Activated naive CD4-positive, alpha-beta T cell treated with anti-CD3 and anti-CD28 coated beads for 36 hours (primary cell): ENCODE results near the gene GSTM5. TPM values are rescaled to one million over a fixed set of nuclear protein-coding genes. Genes with fewer than 3 reads are reported as not detected.
A peak's percentile ranks its signal among the peaks of the same experiment; 100 is the strongest.
"Not testable (repeated sequence)": the region's sequence is repeated elsewhere in the genome, so short reads cannot be mapped to it uniquely, and the experiment has no call there.

Experiments
- CTCF ChIA-PET: fragments of 350-600 bp; sonication (Branson Sonifier 250); formaldehyde crosslinking; loops from one replicate; lab custom pipeline; 2021; ENCODE audit warnings: antibody characterized with exemption; lab: Charles Lee
- DNase-seq: peaks from one replicate; pipeline ENCODE4 v3.0.0-alpha.2; 2020
- H3K27ac Mint-ChIP-seq: one replicate; pipeline ENCODE4 v1.8.0; 2021; ENCODE audit warnings: mild to moderate bottlenecking, mixed read lengths
- H3K27me3 Mint-ChIP-seq: one replicate; pipeline ENCODE4 v1.8.0; 2021; ENCODE audit warnings: low read depth, mixed read lengths
- H3K36me3 Mint-ChIP-seq: one replicate; pipeline ENCODE4 v1.8.0; 2021; ENCODE audit warnings: low read depth, mixed read lengths
- H3K4me1 Mint-ChIP-seq: one replicate; pipeline ENCODE4 v1.8.0; 2021; ENCODE audit warnings: low read depth, mixed read lengths
- H3K4me3 Mint-ChIP-seq: one replicate; pipeline ENCODE4 v1.8.0; 2021; ENCODE audit warnings: mild to moderate bottlenecking, moderate library complexity, mixed read lengths
- H3K9me3 Mint-ChIP-seq: one replicate; pipeline ENCODE4 v1.8.0; 2021; ENCODE audit warnings: mixed read lengths
- intact Hi-C: fragments of 100-400 bp; cut with micrococcal nuclease; formaldehyde crosslinking; loops from one replicate; pipeline ENCODE4 v1.15.1; 2023
- total RNA-seq, 2 experiments: library from RNA; stranded (reverse); gene quantifications; one replicate each; pipeline ENCODE4 v1.2.3, GENCODE V29; 2021

Gene GSTM5
- total RNA-seq, 2 experiments from 2014 or later, result not detected

DNA sequence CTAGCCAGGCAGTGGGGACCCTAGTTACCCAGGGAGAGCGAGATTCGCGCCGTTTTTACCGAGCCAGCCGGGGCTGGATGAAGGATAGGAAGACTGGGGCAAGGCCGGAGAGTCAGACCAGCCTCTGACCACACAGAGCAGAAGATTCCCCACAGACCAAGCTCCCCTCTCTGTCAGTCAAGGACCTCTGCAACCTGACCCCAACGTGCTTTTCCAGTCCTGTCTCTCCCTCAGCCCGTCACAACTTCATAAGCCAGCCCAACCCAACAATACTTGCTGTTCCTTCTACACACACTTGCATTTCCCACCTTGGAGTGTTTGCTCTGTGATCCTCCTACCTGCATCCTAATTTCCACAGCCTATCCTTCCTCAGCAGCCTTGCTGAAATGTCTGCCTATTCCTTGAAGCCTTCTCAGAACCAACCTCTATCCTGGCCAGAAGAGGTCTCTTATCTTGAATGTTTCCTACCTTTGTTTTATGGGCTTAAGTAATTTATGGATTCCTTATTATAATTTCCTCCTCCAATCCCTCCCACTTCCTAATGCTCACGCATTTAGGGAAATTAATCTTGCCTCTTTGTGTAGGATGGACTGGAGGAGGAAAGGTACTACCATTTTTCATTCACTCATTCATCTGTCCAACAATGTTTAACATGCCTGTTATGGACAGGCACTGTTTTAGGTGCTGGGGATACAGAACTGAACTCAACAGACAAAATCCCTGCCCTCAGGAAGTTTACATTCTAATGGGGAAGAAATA lies 28.7 kb downstream of the GSTM5 start, which contains the start of gene GSTM3:
TSS of gene GSTM3 (minus strand) at position 424 of the 759 bp plus-strand sequence. CDS start 751 bp downstream, outside the sequence.
- Mint-ChIP-seq H3K36me3 (no peaks in the 10 kb centered on the region), H3K4me1 (peaks cover 8% of the 10 kb centered on the region), H3K27ac (no peak within 1 kb of the TSS), H3K9me3 (no peaks in the 10 kb centered on the region), H3K27me3 (peaks cover 12% of the 10 kb centered on the region), H3K4me3 (peak within 1 kb of the TSS; percentile 63)
- DNase-seq, result no peak
- CTCF ChIA-PET, result interaction anchor here (1.2 kb wide), 1 partner anchor 101 kb away, joined by 3 read pairs; no protein-coding TSS in a partner anchor
- intact Hi-C loops, result loop anchor here (1.0 to 2.0 kb wide), 2 partner anchors 32 to 192 kb away; partner anchors contain the start of gene GNAI3

DNA sequence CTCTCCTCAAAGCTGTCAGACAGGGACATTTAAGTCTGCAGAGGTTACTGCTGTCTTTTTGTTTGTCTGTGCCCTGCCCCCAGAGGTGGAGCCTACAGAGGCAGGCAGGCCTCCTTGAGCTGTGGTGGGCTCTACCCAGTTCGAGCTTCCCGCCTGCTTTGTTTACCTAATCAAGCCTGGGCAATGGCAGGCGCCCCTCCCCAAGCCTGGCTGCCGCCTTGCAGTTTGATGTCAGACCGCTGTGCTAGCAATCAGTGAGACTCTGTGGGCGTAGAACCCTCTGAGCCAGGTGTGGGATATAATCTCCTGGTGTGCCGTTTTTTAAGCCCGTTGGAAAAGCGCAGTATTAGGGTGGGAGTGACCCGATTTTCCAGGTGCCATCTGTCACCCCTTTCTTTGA lies 36.3 kb downstream of the GSTM5 start:
- H3K4me1 Mint-ChIP-seq, H3K27me3 Mint-ChIP-seq, H3K4me3 Mint-ChIP-seq, H3K9me3 Mint-ChIP-seq, intact Hi-C loops, H3K36me3 Mint-ChIP-seq, H3K27ac Mint-ChIP-seq, DNase-seq: not testable (repeated sequence)
- CTCF ChIA-PET, result interaction anchor here (0.7 to 1.4 kb wide), 2 partner anchors 108 to 747 kb away, joined by 3 read pairs; no protein-coding TSS in a partner anchor

DNA sequence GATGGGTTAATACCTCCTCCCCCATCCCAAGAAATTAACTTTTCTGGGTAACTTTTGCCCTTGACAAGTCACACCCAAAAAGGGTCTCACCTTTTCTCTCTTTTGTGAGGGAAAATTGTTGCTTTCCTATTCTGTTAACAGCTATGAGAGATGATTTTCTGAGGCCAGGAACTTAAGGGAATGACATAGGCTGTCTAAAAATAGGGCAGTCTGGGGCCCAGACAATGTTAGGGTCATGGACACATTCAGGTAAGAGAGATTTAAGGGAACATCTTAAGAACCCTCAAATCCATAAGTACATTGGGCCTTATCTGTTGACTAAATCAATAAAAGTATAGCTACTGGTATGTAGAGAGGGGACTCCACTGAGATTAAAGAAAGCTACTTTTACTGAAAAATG lies 37.2 kb downstream of the GSTM5 start:
- no peak overlapping the region for H3K4me3 Mint-ChIP-seq
- H3K4me1 Mint-ChIP-seq, result no peaks in the 10 kb centered on the region
- CTCF ChIA-PET, result interaction anchor here (0.7 to 0.8 kb wide), 2 partner anchors 110 to 348 kb away, joined by 3 read pairs; no protein-coding TSS in a partner anchor
- no peaks in the 10 kb centered on the region for H3K9me3 Mint-ChIP-seq
- H3K27ac Mint-ChIP-seq, result no peak overlapping the region
- DNase-seq, result no peak
- intact Hi-C loops, result no loop called here
- peaks cover 2% of the 10 kb centered on the region for H3K27me3 Mint-ChIP-seq
- H3K36me3 Mint-ChIP-seq, result no peaks in the 10 kb centered on the region

DNA sequence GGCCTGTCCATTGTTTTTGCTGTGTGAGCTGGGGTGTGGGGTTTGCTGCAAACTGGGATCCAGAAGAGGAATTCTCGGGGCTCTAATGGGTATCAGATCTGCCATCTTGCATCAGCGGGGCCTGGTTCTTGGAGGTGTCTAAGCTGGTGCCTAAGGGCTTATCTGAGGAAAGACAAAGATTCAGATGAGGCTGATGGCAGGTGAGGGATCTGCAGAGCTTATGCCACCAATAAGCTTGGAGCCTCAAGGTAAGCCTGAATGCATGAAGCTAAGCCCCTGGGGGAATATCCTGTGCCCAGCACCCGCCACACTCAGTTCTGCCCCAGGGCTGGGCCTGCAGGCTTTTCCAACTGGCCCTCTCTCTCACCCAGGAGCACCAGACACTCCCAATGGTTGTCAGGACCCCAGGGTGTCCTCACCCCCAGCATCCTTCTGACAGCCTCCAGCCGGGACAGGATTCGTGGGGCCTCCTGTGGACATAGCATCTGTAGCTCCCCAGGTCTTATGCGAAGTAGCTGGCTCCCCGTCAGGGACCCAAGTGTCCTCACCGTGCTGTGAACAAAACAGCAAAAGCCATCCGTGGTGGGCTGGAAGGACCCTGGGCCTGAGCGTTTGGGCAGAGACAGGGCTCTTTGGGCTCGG lies 38.3 kb downstream of the GSTM5 start:
- no peaks in the 10 kb centered on the region for H3K27me3 Mint-ChIP-seq
- no peak for DNase-seq
- no peak overlapping the region for H3K27ac Mint-ChIP-seq
- H3K36me3 Mint-ChIP-seq, result no peaks in the 10 kb centered on the region
- H3K9me3 Mint-ChIP-seq, result no peaks in the 10 kb centered on the region
- no peaks in the 10 kb centered on the region for H3K4me1 Mint-ChIP-seq
- CTCF ChIA-PET, result interaction anchor here (0.7 kb wide), 1 partner anchor 27 kb away, joined by 3 read pairs; no protein-coding TSS in a partner anchor
- no peak overlapping the region for H3K4me3 Mint-ChIP-seq
- intact Hi-C loops, result no loop called here

DNA sequence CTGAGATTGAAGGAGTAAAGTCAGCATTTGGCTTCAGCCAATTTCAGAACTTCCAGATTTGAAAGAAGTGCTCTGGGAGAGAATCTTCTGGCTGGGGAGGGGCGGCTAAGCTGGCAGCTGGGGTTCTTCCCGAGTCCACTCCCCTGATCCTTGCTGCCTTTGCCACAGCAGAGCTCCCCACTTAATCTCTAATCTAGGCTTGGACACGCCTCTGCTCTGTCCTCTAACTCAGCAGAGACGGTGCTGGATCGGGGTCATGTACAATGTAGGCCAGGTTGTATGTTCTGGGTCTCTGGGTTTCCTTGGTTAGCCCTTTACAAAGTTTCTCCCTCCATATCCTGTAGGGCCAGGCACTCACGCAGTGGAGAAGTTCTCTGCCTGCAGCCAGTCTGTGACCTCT lies 38.9 kb downstream of the GSTM5 start:
- Mint-ChIP-seq H3K4me3 (no peak overlapping the region), H3K27ac (no peak overlapping the region), H3K36me3 (no peaks in the 10 kb centered on the region), H3K4me1 (no peaks in the 10 kb centered on the region), H3K27me3 (no peaks in the 10 kb centered on the region), H3K9me3 (no peaks in the 10 kb centered on the region)
- no peak for DNase-seq
- intact Hi-C loops, result no loop called here
- CTCF ChIA-PET, result interaction anchor here (0.7 kb wide), 1 partner anchor 26 kb away, joined by 3 read pairs; no protein-coding TSS in a partner anchor

DNA sequence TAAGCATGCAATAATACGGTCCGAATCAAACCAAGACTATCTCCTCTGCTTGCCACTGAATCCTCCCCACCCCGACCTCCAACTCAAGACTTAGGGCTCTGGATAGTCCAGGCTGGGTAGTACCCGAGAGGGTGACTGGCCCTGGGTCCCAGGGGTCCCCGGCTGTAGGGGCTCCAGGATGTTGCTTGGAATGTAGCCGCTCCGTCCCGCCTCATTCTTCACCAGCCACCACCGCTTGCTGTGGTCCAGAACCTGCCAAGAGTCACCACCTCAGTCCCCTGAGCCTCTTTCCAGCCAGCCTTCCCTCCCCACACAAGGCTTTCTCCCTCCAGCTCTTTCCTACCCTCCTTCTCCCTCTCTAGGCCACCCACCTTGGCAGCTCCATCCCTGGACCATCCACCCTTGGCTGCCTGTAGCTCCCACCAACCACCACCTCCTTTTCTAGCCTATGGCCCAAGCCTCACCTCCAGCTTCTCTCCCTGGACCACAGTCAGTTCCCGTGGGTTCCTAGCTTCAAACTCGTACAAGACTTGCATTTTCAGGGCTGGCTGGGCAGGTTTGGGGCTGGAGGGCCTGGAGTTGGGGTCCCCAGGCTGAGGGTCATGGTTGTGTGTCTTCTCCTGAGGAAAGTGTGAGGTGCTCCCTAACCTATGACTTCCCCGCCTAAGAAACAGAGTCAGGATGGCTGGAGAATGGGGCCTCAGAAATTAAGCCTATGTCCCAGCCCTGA lies 39.6 kb downstream of the GSTM5 start:
- H3K36me3 Mint-ChIP-seq, result no peaks in the 10 kb centered on the region
- intact Hi-C loops, result no loop called here
- no peaks in the 10 kb centered on the region for H3K9me3 Mint-ChIP-seq
- no peak for DNase-seq
- no peak overlapping the region for H3K4me3 Mint-ChIP-seq
- CTCF ChIA-PET, result interaction anchor here (1.4 kb wide), 1 partner anchor 233 kb away, joined by 3 read pairs; the partner anchor contains the start of gene AHCYL1
- H3K4me1 Mint-ChIP-seq, result no peaks in the 10 kb centered on the region
- no peaks in the 10 kb centered on the region for H3K27me3 Mint-ChIP-seq
- no peak overlapping the region for H3K27ac Mint-ChIP-seq

DNA sequence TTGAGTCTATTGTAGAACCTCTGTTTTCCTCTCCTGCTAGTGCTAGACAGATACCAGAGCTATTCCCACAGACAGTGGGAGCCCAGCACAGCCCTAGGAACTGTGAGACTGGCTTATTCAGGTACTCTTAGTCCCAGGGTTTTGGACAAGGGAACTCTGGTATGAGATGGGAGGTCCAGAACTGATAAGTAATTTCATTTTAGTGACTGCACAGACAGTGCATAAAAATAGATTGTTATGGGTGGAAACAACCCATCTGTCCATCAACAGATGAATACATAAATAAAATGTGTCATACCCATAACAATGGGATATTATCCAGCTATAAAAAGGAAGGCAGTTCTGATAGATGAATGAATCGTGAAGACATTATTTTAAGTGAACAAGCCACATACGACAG lies 42.7 kb downstream of the GSTM5 start:
- DNase-seq, result no peak
- Mint-ChIP-seq H3K4me3 (no peak overlapping the region), H3K36me3 (no peaks in the 10 kb centered on the region), H3K27ac (no peak overlapping the region), H3K9me3 (no peaks in the 10 kb centered on the region), H3K4me1 (no peaks in the 10 kb centered on the region), H3K27me3 (no peaks in the 10 kb centered on the region)
- CTCF ChIA-PET, result interaction anchor here (0.9 kb wide), 1 partner anchor 208 kb away, joined by 3 read pairs; no protein-coding TSS in a partner anchor
- intact Hi-C loops, result no loop called here

DNA sequence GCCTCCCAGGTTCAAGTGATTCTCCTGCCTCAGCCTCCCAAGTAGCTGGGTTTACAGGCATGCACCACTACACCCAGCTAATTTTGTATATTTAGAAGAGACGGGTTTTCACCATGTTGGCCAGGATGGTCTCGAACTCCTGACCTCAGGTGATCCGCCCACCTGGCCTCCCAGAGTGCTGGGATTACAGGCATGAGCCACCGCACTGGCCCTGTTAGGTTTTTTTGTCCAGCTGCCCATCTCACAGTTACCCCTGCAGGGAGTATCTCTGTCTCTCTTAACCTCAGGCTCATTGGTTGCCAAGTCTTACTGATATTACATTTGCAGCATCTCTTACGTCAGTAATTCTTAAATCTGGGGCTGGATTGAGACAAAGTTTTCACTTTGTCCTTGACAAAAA lies 44.3 kb downstream of the GSTM5 start:
- CTCF ChIA-PET, H3K27ac Mint-ChIP-seq, H3K27me3 Mint-ChIP-seq: not testable (repeated sequence)

DNA sequence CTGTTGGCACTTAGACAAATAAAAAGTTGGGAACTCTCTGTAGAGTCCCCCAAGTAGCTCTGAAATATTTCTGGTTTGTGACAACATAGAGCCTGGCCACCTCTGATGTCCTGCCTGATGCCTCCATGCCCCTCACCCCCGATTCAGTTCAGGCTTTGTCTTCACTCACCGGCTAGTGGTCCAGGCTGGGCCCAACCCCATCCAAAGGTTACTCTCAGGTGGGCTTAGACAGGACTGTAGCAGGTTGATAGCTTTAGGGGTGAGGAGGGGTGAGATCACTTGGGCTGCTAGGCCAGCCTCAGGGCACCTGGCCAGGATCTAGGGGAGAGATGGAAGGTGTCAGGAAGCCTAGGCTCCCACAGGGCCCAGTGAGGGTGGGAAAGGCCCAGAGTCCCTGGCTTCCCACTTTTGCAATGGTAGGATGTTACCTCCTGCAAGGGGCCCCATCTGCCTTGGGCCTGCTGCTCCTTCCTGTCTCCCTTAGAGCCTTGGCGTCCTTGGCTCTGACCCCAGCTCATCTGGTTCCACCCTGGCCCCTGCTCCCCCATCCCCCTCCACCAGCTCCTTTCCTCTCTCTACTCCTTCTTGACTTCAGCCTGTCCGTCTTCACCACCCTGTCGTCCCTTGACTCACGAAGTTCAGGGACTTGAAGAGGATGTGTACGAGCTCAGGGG lies 44.9 kb downstream of the GSTM5 start:
- Mint-ChIP-seq H3K27ac (no peak overlapping the region), H3K4me3 (no peak overlapping the region), H3K9me3 (no peaks in the 10 kb centered on the region), H3K36me3 (no peaks in the 10 kb centered on the region), H3K27me3 (no peaks in the 10 kb centered on the region), H3K4me1 (no peaks in the 10 kb centered on the region)
- intact Hi-C loops, result no loop called here
- DNase-seq, result no peak
- CTCF ChIA-PET, result interaction anchor here (1.0 kb wide), 1 partner anchor 110 kb away, joined by 3 read pairs; no protein-coding TSS in a partner anchor

More for the DNA sequence above, 44.3 kb downstream of the GSTM5 start:
- intact Hi-C loops, DNase-seq, H3K9me3 Mint-ChIP-seq, H3K4me1 Mint-ChIP-seq, H3K4me3 Mint-ChIP-seq, H3K36me3 Mint-ChIP-seq: not testable (repeated sequence)

DNA sequence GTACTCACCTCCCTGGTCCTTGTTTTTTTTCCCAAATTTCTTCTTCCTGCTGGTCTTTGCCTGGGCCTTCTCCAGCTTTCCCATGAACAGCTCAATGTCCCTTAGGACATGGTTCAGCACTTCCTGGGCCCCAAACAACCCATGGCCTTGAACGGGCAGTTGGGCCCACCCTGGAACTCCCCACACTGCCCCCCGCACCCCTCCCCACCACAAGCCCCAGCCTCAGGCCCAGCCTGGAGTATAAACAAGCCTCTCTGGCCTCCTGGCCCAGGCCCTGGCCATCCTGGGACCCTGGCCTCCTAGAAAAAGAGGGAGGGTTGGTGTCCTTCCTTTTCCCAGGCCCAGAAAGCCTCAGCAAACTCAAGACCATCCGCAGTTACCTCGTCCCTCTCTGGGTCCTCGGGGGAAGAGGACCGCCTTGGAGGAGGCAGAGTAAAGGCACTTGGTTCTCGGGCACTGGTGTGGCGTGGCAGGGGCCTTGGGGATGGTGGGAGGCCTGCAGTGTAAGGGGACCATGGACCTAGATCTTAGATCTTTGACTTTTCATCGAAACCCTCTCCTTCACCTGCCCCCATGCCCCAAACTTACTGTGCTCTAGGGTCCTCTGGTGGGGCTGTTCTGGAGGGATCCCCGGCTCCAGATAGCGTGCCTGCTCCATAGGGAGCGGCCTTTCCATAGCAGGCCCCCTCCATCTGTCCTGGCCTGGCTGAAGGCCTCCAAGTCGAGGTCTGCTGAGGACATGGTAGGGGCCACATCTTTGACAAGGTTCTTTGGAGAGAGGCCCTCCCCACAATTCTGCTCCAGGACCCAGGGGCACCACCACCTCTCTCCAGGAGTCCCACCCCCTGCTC lies 46.1 kb downstream of the GSTM5 start:
- Mint-ChIP-seq H3K27me3 (no peaks in the 10 kb centered on the region), H3K36me3 (no peaks in the 10 kb centered on the region), H3K9me3 (no peaks in the 10 kb centered on the region), H3K4me3 (no peak overlapping the region), H3K27ac (no peak overlapping the region), H3K4me1 (no peaks in the 10 kb centered on the region)
- CTCF ChIA-PET, result no interaction called here
- no peak for DNase-seq
- intact Hi-C loops, result no loop called here
